Activated gamma-delta T cell treated with anti-CD3 and anti-CD28 coated beads, Interleukin-2, amount 50 U/mL, for 16 hours (primary cell): ENCODE measurements around the gene LRRC37B.
"Not testable (repeated sequence)": the region's sequence is repeated elsewhere in the genome, so short reads cannot be mapped to it uniquely, and the experiment has no call there.

Experiments
- DNase-seq: peaks from one replicate; pipeline ENCODE4 v3.0.0-alpha.2; 2020; ENCODE audit warnings: low read depth

LRRC37B gene

DNA sequence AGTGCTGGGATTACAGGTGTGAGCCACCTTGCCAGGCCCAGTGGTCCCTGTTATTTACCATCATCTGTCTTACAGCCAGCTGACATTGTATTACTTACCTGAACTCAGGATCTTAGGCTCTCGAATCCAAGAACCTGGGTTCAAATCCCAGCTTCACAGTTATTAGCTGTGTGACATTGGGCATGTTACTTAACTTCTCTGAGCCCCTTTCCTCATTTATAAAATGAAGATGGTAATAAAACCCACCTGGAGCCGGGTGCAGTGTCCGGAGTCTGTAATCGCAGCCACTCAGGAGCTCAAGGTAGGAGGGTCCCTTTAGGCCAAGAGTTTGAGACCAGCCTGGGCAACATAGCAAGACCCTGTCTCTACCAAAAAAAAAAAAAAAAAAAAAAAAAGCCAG, 79.7 kb downstream of the LRRC37B start:
- not testable (repeated sequence) for DNase-seq

DNA sequence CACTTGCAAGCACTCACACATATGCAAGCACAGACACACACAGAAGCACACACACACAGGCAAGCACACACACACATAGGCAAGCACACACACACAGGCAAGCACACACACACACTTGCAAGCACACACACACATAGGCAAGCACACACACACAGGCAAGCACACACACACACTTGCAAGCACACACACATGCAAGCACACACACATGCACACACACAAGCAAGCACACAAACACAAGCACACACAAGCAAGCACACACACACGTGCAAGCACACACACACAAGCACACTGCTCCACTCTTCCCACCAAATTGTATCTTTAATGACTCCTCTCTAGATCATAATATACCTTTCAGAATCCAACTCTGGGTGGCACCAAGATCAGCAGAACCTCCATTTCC, 84.9 kb downstream of the LRRC37B start:
- not testable (repeated sequence) for DNase-seq

DNA sequence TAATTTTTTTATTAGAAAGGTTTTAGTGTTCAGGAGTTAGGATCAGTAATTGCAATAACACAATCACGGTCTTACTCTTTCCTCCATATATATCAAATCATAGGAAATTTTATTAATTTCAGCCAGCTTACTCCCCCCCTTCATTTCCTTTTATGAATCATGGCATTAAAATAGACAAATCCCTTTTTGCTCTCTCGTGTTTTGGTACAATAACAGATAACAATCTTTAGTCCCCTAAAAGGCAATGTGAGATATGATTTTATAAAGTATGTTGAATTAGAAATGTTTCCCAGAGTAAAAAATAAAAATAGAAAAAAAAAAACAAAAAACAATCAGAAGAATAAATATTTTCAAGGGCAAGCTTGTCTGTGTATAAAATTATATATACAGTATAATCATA, 92.5 kb downstream of the LRRC37B start:
- DNase-seq, result no peak

GRCh38 chr17:32100323-32100722, 93.1 kb downstream of the LRRC37B start:
- DNase-seq, result not testable (repeated sequence)

DNA sequence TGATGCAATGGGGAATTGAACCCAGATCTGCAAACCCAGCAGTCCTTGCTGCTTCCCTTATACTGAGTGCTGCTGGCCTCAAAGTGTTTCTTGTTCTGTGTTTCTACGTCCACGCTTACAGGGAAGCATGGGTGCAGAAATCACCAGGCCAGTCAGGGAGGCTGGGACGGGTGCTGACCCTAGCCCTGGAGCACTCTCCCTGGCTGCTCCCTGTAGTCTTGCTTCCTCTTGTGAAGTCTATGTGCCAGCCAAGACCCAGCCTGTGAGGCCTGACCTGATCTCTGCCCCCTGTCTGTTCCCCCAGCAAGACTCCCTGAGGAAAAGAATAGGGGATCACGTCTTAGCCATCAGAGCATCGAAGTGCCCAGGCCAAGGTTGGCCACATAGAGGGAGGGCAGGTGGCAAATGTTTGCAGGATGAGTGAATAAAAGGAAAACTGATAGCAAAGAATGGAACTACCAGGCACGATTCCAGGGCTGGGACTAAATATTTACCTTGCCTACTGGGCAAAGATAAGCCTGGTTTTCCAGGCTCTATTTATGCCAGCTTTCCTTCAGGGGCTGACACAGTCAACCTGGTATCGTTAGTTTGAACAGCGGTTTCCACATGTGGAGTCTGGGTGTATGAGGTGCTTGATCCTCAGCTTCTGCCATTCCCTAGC, 93.9 kb downstream of the LRRC37B start:
- no peak for DNase-seq

- DNase-seq, result no peak
Observed at GRCh38 chr17:32102172-32102571, 95.0 kb downstream of the LRRC37B start.

DNA sequence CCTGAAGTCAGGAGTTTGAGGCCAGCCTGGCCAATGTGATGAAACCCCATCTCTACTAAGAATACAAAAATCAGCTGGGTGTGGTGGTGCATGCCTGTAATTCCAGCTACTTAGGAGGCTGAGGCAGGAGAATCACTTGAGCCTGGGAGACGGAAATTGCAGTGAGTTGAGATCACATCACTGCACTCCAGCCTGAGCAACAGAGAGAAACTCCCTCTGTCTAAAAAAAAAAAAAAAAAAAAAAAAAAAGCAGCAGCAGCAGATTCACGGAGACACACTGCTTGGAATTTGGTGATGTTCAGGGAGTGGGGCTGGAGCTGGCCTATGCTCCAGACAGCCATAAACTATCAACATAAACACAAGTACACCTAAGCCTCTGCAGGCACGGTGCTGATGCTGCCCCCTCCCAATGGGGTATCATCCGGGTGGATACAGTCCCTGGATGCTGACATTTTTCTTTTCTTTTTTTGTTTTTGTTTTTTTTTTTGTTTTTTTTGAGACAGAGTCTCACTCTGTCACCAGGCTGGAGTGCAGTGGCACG, 95.5 kb downstream of the LRRC37B start:
- no peak for DNase-seq
